ENCODE results near the gene FOS.

FOS gene

GRCh38 chr14:75322746-75323145, 44.1 kb downstream of the FOS start:
- DNase-seq: no peak

GRCh38 chr14:75323571-75323970, 44.9 kb downstream of the FOS start:
- DNase-seq: no peak

DNA sequence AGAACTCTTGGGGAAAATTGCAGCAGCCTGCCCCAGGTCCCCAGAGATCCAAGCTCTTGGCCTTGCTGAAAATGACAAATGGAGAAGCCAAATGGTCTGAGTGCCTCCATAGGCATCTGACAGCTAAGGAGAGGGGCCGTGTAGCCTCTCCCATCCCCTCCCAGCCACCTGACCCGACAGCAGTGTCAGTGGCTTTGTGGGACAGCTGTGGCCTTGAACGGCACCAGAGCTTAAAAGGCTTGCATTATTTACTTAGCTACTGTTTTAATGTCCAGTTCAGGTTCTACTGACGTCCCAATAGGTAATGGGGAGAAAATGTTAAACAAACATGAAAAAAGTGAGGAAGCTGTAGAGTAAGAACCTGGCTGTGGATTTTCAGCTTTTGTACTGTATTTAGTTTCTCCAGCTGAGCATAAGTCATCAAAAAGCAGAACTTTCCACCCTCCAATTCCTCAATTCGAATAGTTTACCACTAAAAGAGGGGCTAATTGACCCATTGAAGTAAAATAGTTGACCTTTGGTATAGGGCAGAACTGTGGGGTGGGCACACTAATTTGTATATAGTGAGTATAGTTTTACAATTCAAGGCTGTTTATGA, 50.0 kb downstream of the FOS start:
- DNase-seq: no peak

DNA sequence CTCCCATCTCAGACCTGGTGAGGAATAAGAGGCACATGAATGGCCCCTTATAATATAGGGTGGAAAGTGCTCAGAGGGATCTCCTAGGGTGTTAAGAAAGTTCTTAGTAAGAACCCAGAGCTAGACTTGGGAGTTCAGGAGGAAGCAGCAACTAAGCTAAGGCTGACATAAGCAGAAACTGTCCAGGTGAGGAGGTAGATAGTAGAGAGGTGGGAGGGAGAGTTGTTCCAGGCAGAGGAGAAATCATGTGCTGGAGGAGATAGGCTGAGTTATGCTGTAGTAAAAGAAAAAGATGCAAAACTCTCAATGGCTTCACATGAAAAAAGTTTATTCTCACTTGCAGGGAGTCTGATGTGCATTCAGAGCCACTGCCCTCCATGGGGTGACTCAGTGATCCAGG, 50.7 kb downstream of the FOS start:
- no peak for DNase-seq

- DNase-seq: no peak
Measured at GRCh38 chr14:75331471-75331870, 52.8 kb downstream of the FOS start.

Data from DMS 273 treated with DMSO at 0.1 percent for 48 hours (cell line).